Measurements from ENCODE around the gene A2ML1.
"Not testable (repeated sequence)": the region's sequence is repeated elsewhere in the genome, so short reads cannot be mapped to it uniquely, and the experiment has no call there.

The A2ML1 gene

DNA sequence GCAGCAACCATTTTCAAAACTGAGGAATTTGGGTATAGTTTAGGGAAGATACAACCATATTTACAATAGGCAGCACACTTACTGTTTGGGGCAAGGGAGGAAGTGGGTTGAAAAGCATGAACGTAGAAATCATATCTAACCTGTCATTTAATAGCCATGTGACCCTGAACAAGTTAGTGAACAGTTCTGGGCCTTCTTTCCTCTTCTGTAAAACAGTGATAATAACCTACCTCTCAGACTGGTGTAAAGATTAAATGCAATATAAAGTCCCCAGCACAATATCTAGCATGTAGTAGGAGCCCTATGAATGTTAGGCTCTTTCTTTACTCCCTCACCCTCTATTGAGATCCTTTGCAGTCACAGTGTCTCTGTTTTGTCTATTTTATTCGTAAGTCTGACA lies 33.5 kb downstream of the A2ML1 start:
- no peak for DNase-seq (ENCODE audit: low spot score)

DNA sequence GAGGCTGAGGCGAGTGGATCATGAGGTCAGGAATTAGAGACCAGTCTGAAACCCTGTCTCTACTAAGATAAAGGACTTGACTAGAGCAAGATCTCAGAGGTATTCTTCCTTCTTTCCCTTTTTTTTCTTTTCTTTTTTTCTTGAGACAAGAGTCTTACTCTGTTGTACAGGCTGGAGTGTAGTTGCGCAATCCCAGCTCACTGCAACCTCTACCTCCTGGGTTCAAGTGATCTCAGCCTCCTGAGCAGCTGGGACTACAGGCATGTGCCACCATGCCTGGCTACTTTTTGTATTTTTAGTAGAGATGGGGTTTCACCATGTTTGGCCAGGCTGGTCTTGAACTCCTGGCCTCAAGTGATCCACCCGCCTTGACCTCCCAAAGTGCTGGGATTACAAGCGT lies 37.0 kb downstream of the A2ML1 start:
- not testable (repeated sequence) for DNase-seq (ENCODE audit: low spot score)

DNA sequence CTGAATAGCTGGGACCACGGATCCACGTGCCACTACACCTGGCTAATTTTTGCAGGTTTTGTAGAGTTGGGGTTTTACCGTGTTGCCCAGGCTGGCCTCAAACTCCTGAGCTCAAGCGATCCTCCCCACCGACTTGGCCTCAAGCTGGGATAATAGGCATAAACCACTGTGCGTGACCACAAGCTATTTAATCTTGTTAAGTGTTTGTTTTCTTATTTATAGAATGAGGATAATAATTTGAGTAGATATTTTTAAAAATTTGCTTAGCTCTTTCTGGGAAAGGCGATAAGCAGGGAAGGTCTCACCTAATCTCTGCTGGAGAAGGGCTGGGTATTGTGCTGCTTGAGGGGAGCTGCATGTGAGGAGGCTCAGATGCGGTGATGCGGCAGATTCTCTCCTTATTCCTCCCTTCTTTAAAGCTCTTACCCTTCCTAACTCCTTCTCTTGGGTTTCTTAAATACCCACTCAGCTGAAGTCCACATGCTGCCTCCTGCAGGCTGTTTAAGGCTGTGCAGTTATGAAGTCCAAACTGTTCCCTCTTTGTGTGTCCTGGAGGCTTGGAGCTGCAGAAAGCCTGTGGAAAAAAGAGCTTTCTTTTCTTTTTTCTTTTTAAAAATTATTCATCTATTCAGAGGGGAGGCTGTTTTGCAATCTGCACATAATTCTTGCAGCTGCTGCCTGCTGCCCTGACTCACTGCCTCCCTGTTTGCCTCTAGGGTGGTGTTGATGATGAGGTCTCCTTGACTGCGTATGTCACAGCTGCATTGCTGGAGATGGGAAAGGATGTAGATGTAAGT lies 37.9 kb downstream of the A2ML1 start:
- peak; percentile 66 for DNase-seq (ENCODE audit: low spot score)

DNA sequence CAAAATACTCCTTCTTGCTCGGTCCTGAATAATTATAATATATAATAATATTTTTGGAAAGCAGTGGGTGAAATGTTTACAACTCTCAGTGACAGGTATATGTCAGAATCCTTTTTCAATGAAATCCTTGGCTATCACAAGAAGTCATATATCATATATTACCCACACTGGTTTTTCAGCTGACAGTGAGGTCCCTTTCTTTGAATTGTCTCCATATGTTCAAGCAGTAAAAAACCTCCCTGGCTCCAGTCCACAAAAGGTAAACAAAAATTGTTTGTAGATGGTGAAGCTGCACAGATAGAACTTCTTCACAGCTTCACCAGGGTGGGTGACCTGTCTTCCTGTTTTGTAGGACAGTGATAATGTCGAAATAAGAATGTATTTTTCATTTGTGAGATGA lies 44.0 kb downstream of the A2ML1 start:
- DNase-seq (ENCODE audit: low spot score) = no peak

DNA sequence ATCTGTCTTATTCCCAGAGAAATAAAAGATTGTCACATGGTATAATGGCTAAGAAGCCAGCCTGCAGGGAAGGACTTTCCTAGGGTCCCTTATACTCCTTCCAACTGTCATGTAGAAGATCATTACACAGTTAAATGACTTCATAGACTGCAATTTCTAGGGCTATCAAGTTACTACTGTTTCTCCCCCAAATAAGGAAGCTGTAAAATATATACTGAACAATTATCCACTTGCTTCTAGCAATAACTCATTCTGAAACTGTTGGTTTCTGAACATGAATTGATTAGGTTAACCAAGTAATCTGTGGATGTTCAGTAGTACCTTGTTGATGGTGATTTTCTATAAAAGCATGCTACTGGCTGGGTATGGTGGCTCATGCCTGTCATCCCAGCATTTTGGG lies 44.6 kb downstream of the A2ML1 start:
- DNase-seq (ENCODE audit: low spot score) = no peak

DNA sequence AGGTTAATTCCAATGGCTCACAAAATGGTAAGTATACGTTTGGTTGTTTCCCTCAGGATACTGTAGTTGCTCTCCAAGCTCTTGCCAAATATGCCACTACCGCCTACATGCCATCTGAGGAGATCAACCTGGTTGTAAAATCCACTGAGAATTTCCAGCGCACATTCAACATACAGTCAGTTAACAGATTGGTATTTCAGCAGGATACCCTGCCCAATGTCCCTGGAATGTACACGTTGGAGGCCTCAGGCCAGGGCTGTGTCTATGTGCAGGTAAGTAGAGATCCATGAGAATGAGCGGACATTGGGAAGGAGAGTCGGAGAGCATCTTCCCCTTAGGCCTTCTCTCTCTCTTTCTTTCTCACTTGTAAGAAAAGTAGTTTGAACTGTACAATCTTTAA lies 45.4 kb downstream of the A2ML1 start:
- DNase-seq (ENCODE audit: low spot score) = no peak

DNA sequence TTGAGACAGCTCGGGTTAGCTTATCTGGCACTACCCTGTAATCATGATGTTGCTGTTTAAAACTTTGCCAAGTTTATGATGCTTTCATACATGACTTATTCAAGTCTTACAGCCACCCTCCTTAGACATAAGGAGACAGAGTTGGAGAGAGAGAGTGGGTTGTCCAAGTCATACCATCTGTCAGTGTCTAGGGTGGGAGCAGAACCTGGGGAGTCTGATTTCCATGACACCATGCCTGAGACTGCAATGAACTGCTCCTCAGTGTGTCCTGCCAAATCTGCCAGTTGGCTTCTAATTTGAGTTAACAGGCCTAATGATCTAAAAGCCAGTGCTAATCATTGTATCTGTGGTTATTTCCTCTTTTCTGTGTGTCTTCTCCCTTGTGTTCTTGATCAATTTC lies 48.2 kb downstream of the A2ML1 start:
- no peak for DNase-seq (ENCODE audit: low spot score)

DNA sequence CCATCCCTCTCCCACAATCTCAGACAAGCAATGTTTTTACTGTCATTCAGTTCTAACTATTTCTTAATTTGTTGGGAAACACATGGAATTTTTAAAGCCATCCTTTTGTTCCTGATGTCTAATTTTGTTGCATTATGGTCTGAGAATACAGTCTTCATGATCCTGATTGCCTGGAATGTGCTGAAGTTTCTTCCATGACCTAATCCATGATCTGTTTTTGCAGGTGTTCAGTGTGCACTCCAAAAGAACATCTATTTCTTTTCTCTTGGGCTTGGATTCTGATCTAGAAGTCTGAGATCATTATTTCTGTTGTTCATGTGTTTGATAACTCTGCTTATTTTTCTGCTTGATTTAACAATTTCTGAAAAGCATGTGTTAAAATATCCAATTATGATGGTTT lies 48.6 kb downstream of the A2ML1 start:
- no peak for DNase-seq (ENCODE audit: low spot score)

DNA sequence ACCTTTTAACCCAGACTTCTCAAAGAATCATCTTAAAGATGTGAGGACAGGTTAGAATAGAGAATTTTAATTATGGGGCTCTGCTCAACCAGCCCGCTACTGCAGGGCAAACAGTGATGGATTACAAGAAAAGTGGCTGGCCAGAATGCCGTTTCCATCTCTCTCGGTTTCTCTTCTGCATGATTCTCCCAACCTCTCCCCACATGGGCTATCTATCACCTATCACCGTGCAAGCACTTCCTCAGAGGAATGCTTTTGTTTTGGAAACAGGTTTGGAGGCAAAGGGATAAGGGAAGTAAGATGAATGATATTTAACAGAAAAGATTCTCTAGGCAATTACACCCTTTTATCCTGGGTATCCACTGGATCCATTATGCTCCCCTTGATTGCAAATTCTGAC lies 54.5 kb downstream of the A2ML1 start:
- DNase-seq (ENCODE audit: low spot score) = no peak

DNA sequence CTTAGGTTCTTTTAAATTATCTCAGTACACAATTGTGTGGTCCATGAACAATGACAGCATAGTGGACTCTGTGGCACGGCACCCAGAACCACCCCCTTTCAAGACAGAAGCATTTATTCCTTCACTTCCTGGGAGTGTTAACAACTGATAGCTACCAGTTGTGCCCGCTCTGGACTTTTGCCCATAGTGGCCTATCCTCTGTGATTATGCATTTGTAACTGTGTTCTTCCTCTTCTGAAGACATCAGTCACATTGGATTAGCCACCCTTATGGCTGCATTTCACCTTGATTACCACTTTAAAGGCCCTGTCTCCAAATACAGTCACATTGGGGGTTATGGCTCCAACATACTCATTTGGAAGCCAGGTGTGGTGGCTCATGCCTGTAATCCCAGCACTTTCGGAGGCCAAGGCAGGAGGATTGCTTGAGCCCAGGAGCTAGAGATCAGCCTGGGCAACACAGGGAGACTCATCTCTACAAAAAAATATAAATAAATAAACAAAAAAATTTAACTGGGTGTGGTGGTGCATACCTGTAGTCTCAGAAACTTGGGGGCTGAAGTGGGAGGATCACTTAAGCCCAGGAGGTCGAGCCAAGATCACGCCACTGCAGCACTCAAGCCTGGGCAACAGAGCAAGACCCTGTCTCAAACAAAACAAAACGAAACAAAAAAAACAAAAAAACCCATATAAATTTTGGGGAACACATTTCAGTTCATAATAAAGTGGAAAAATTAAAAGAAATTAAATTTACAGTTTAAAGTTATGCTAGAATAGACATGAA lies 64.3 kb downstream of the A2ML1 start:
- no peak for DNase-seq (ENCODE audit: low spot score)

DNA sequence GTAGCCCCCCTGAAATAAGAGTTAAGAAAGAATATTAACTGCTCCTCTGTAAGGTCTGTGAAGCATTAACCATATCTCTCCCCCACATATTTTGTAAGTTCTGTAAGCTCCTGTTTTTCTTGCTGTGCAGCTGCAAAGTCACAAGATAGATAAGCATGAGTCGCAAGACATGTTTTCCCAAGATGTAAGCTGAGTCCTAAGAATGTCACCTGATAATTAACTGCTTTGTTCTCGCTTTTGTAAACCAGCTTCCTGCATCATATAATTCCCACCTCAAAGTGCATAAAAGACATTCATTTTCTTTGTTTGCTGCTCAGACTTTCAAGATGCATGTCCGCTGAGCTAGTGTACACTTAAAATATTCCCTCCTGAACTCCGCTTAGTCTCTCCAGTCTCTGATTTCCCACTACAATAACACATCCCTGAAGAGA lies 64.9 kb downstream of the A2ML1 start:
- DNase-seq (ENCODE audit: low spot score) = no peak

DNA sequence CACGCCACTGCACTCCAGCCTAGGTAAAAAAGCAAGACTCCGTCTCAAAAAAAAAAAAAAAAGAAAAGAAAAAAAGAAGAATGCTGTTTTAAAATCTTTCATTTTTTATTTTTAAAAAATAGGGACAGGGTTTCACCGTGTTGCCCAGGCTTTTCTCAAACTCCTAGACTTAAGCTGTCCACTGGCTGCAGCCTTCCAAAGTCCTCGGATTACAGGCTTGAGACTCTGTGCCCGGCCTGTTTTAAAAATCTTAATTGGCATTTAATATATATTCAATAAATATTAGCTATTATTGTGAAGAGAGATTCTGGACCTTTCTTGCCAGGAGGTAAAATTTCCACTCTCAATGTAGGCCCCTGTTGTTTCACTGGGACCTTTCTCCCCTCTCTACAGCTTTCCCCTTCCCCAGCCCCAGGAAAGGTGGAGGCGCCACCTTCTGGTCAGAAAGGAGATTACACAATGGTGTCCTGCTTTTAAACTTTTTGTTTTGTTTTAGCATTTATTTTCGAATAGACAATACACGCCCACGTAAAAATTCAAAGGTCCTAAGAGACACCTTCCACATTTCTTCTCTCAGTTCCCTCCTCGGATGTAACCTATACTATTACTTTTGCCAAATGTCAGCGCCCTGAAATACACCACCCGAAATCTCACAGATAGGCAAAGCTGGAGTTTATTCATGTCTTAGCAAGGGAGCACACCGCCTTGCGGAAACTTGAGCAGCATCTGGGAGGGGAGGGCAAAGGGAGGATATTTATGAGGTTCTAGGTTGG lies 68.1 kb downstream of the A2ML1 start:
- DNase-seq (ENCODE audit: low spot score) = peak; percentile 75

DNA sequence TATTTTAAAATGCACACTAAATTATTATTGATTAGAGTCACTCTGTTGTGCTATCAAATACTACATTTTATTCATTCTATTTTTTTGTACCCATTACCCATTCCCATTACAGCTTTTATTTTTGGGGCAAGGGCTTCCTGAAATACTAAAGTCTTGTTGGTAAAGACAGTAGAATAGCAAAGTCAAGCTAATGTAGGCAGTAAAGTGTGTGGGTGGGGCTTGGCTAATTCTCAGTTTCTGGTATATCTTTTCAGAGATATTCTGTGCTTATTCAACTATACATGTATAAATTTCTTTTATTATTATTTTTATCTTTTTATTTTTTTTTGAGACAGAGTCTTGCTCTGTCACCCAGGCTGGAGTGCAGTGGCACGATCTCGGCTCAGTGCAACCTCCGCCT lies 69.6 kb downstream of the A2ML1 start:
- DNase-seq (ENCODE audit: low spot score) = no peak

DNA sequence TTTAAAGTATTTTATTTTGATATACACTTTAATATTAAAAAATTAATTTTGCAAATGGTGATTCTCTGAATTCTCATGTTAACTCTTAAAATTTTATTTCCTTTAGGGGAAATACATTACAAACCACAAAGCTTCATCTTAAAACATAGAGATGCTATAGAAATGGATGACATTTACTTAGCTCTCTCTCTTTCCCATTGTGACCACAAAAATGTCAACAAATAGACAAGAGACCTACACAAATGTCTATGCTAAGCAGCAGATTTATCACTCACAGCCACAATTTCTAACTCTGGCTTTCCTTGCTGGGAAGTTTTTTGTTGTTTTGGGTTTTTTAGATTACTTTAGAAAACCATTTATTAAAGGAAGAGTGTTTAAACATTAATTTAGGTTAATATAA lies 72.0 kb downstream of the A2ML1 start:
- no peak for DNase-seq (ENCODE audit: low spot score)

DNA sequence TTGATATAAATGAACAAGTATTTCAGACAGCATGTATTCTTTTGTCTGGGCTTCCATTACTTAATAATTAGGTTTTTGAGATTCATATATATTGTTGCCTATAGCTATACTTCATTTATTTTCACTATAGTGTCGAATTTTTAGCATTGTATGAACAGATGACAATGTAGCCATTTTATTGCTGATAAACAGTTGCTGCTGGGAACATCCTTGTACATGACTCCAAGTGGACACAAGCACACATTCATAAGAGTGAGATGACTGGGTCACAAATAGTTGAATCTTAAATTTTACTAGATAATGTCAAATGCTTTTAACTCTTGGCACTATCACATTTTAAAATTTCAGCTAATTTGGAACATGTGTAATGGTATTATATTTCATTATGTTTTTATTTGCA lies 72.6 kb downstream of the A2ML1 start:
- DNase-seq (ENCODE audit: low spot score) = no peak

DNA sequence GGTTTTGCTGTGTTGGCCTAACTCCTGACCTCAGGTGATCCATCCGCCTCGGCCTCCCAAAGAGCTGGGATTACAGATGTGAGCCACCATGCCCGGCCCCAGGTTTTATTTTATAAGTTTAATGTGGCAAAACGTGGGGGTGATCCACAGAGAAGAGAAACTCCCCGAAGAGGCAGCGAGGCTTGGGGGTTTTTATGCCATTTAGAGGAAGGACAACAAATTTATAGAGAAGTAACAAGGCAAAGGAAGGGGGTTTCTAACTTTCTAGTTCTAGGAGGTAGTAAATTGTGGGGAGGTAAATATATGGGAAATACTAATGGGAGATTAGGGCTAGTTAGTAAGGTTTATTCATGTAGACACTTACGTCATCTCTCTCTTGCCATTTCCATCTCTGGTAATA lies 74.7 kb downstream of the A2ML1 start:
- no peak for DNase-seq (ENCODE audit: low spot score)

DNA sequence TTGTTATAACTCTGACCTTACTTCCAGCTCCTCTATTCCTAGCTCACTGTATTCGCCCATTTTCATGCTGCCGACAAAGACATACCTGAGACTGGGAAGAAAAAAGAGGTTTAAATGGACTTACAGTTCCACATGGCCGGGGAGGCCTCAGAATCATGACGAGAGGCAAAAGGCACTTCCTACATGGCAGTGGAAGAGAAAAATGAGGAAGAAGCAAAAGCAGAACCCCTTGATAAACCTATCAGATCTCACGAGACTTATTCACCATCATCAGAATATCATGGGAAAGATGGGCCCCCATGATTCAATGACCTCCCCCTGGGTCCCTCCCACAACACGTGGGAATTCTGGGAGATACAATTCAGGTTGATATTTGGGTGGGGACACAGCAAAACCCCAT lies 77.4 kb downstream of the A2ML1 start:
- no peak for DNase-seq (ENCODE audit: low spot score)

DNA sequence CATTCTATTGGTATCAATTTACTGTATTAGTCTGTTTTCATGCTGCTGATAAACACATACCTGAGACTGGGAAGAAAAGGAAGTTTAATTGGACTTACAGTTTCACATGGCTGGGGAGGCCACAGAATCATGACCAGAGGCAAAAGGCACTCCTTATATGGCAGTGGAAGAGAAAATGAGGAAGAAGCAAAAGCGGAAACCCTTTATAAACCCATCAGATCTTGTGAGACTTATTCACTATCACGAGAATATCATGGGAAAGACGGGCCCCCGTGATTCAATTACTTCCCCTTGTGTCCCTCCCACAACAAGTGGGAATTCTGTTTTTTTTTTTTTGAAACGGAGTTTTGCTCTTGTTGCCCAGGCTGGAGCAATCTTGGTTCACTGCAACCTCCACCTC lies 80.3 kb downstream of the A2ML1 start:
- DNase-seq (ENCODE audit: low spot score) = not testable (repeated sequence)

DNA sequence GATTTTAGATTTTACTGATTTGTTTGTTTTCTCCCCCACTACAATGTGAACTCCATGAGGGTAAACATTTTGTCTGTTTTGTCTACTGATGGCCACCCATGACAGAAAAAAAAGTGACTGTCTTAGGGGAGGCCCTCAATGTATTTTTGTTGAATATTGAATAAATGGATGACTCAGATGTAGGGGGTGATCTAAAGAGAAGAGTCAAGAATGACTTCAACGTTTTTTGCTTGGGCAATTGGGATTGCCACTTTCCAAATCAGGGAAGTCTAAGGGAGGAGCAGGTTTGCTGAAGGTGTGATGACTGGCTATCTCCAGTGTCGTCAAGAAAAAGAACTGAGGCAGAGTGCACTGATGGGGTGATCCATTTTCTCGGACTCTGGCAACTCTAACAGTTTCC lies 81.2 kb downstream of the A2ML1 start:
- DNase-seq (ENCODE audit: low spot score) = no peak

DNA sequence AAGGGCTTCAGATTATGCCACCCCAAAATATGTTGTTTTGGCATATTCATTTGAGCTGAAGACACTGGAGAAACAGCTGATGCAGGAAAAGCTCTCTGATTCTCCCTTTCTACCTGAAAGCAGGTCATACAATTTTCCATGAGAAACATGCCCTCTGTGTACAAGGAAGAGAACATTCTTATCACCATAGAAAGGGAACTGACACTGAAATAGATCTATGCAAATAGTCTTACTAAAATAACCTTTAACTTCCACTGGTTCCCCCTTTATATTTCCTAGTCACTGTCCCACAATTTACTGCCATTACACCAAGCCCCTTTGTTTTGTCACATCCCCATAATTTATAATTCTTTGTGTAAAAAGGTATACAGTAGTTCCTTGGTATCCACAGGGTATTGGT lies 82.2 kb downstream of the A2ML1 start:
- no peak for DNase-seq (ENCODE audit: low spot score)

DNA sequence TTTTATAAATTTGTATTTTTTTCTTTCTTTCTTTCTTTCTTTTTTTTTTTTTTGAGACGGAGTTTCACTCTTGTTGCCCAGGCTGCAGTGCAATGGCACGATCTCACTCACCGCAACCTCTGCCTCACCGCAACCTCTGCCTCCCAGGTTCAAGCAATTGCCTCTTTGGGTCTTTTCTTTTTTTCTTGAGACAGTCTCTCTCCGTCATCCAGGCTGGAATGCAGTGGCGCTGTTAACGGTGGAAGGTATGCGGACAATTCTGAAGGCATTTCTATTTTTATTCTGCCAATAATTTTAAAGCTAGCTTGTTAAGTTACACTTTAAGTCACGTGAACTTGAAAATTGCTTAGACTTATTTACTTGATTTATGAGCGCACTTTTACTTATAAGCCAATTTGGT lies 83.1 kb downstream of the A2ML1 start:
- no peak for DNase-seq (ENCODE audit: low spot score)

DNA sequence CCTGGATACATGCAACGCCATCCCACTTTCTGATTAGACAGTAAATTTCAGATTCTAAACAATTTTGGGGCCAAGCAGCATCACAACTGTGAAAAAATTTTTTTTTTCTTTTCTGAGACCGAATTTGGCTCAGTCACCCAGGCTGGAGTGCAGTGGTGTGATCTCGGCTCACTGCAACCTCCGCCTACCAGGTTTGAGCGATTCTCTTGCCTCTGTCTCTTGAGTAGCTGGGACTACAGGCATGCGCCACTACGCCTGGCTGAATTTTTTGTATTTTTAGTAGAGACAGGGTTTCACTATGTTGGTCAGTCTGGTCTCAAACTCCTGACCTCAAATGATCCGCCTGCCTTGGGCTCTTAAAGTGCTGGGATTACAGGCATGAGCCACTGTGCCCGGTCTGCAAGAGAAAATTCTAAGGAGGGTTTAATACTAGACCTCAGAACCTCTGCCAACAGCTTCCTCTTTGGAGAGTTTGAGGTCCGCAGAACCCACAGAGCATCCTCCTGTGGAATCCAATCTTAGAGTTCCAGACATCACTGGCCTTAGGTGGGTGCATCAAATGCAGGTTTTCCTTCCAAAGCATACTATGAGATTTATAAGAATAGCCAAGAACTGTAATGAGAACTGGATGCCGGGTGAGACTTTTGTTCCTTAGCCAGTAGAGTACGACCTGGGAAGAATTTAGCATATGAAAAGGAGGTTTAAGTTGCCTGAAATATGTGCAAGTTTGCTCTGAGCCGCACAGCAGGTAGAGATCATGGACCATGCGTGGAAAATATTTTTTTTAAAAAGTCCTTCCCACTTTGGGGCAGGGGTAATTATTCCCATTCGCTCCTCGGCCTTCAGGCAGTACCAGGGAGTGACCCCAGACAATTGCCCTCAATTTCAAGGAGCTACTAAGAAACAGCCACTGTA lies 84.1 kb downstream of the A2ML1 start:
- DNase-seq (ENCODE audit: low spot score) = no peak
